GM23338 (cell line): ENCODE results near the gene ALOX12. TPM values are rescaled to one million over a fixed set of nuclear protein-coding genes. Genes with fewer than 3 reads are reported as not detected.
A peak's percentile ranks its signal among the peaks of the same experiment; 100 is the strongest.

ENCODE experiments used
- ATAC-seq: fragments of 200-7000 bp; cut with Tn5 transposase; 3 replicates; pipeline ENCODE4 v1.9.1; 2020
- DNase-seq: peaks from one replicate; pipeline ENCODE4 v3.0.0-alpha.2; 2015; ENCODE audit warnings: low spot score
- H2AFZ ChIP-seq: fragments of 200-600 bp; sonication (generic); 2 replicates; pipeline ENCODE4 v1.8.0; 2016; ENCODE audit warnings: antibody characterized with exemption, mild to moderate bottlenecking, moderate library complexity
- H3F3A ChIP-seq: fragments of 200-600 bp; sonication (generic); replicated peaks from 2 replicates; pipeline ENCODE4 v1.8.0; 2017; ENCODE audit warnings: antibody characterized with exemption, mixed run types, low read depth
- H3K27ac ChIP-seq: fragments of 200-600 bp; sonication (generic); 2 replicates; pipeline ENCODE4 v1.6.1; 2016; ENCODE audit warnings: low read depth
- H3K27me3 ChIP-seq: fragments of 200-600 bp; sonication (generic); 2 replicates; pipeline ENCODE4 v1.8.0; 2016; ENCODE audit warnings: mild to moderate bottlenecking, mixed run types, moderate library complexity; ENCODE audit not compliant: insufficient read depth
- H3K36me3 ChIP-seq: fragments of 200-600 bp; sonication (generic); 2 replicates; pipeline ENCODE4 v1.8.0; 2016; ENCODE audit warnings: mild to moderate bottlenecking; ENCODE audit not compliant: insufficient read depth
- H3K4me1 ChIP-seq: fragments of 200-600 bp; sonication (generic); 2 replicates; pipeline ENCODE4 v1.8.0; 2016; ENCODE audit warnings: mild to moderate bottlenecking, moderate library complexity; ENCODE audit not compliant: insufficient read depth
- H3K4me2 ChIP-seq: fragments of 200-600 bp; sonication (generic); 2 replicates; pipeline ENCODE4 v1.7.1; 2017; ENCODE audit warnings: mixed run types
- H3K4me3 ChIP-seq: fragments of 200-600 bp; sonication (generic); 2 replicates; pipeline ENCODE4 v1.6.1; 2016; ENCODE audit warnings: mixed run types
- H3K79me2 ChIP-seq: fragments of 200-600 bp; sonication (generic); replicated peaks from 2 replicates; pipeline ENCODE4 v1.8.0; 2017; ENCODE audit warnings: mild to moderate bottlenecking; ENCODE audit not compliant: insufficient read depth
- H3K9me2 ChIP-seq: fragments of 200-600 bp; sonication (generic); 2 replicates; pipeline ENCODE4 v1.8.0; 2017; ENCODE audit not compliant: insufficient read depth
- H4K20me1 ChIP-seq: fragments of 200-600 bp; sonication (generic); replicated peaks from 2 replicates; pipeline ENCODE4 v1.8.0; 2017; ENCODE audit warnings: mild to moderate bottlenecking; ENCODE audit not compliant: insufficient read depth
- H3K27ac Mint-ChIP-seq: 2 replicates; pipeline ENCODE4 v1.8.0; 2020; ENCODE audit warnings: inconsistent platforms, mild to moderate bottlenecking, moderate library complexity, mixed read lengths
- H3K27me3 Mint-ChIP-seq: 3 replicates; pipeline ENCODE4 v1.8.0; 2022; ENCODE audit warnings: low read depth, mild to moderate bottlenecking, moderate library complexity, mixed read lengths, inconsistent platforms; ENCODE audit not compliant: insufficient read depth, poor library complexity
- H3K36me3 Mint-ChIP-seq: 3 replicates; pipeline ENCODE4 v1.8.0; 2021; ENCODE audit warnings: low read depth, mild to moderate bottlenecking, inconsistent platforms, moderate library complexity, mixed read lengths
- H3K4me1 Mint-ChIP-seq: 3 replicates; pipeline ENCODE4 v1.8.0; 2020; ENCODE audit warnings: mild to moderate bottlenecking, inconsistent platforms, mixed read lengths
- H3K4me3 Mint-ChIP-seq: 3 replicates; pipeline ENCODE4 v1.8.0; 2021; ENCODE audit warnings: moderate library complexity, mild to moderate bottlenecking, inconsistent platforms, mixed read lengths
- H3K9me3 Mint-ChIP-seq: 3 replicates; pipeline ENCODE4 v1.8.0; 2020; ENCODE audit warnings: moderate library complexity, mild to moderate bottlenecking, inconsistent platforms, mixed read lengths
- CREB1 ChIP-seq: fragments of 250-450 bp; sonication (Bioruptor Pico); IDR thresholded peaks from 2 replicates; pipeline ENCODE4 v1.5.0; 2020; ENCODE audit warnings: low read depth, mild to moderate bottlenecking, moderate library complexity
- CTCF ChIP-seq, 2 experiments: fragments of 200-600 bp in 1 of 2; sonication (generic) in 1 of 2; conservative IDR thresholded peaks; 2 replicates each; pipeline versions ENCODE4 v1.5.1 to v1.6.1; 2016 to 2017; ENCODE audit warnings: antibody characterized with exemption in 2 of 2, low read depth in 2 of 2, mild to moderate bottlenecking in 2 of 2, moderate library complexity in 1 of 2
- ETS1 ChIP-seq: IDR thresholded peaks from 2 replicates; pipeline ENCODE4 v1.6.1; 2016; ENCODE audit warnings: antibody characterized with exemption
- EZH2 ChIP-seq: fragments of 200-600 bp; sonication (generic); IDR thresholded peaks from one replicate; pipeline ENCODE4 v1.8.0; 2017; ENCODE audit warnings: antibody characterized with exemption, mild to moderate bottlenecking, low read depth; ENCODE audit not compliant: unreplicated experiment
- EZH2phosphoT487 ChIP-seq: fragments of 200-600 bp; sonication (generic); IDR thresholded peaks from one replicate; pipeline ENCODE4 v1.8.1; 2018; ENCODE audit warnings: antibody characterized with exemption; ENCODE audit not compliant: unreplicated experiment
- JUNB ChIP-seq: IDR thresholded peaks from one replicate; pipeline ENCODE4 v1.6.1; 2016; ENCODE audit warnings: antibody characterized with exemption; ENCODE audit not compliant: unreplicated experiment
- NANOG ChIP-seq: IDR thresholded peaks from 2 replicates; pipeline ENCODE4 v1.6.1; 2016; ENCODE audit warnings: antibody characterized with exemption, borderline replicate concordance
- REST ChIP-seq: IDR thresholded peaks from one replicate; pipeline ENCODE4 v1.6.1; 2018; ENCODE audit warnings: antibody characterized with exemption; ENCODE audit not compliant: unreplicated experiment
- STAT1 ChIP-seq: IDR thresholded peaks from one replicate; pipeline ENCODE4 v1.6.1; 2016; ENCODE audit warnings: antibody characterized with exemption; ENCODE audit not compliant: unreplicated experiment
- ZNF114 ChIP-seq: fragments of 250-450 bp; sonication (Bioruptor Pico); IDR thresholded peaks from 2 replicates; pipeline ENCODE4 v1.5.0; 2020; ENCODE audit warnings: mild to moderate bottlenecking, moderate library complexity
- ZNF331 ChIP-seq: fragments of 250-450 bp; sonication (Bioruptor Pico); IDR thresholded peaks from 2 replicates; pipeline ENCODE4 v1.5.0; 2020; ENCODE audit warnings: low read depth, mild to moderate bottlenecking, moderate library complexity
- ZNF462 ChIP-seq: fragments of 250-450 bp; sonication (Bioruptor Pico); IDR thresholded peaks from 2 replicates; pipeline ENCODE4 v1.5.0; 2020; ENCODE audit warnings: mild to moderate bottlenecking, moderate library complexity
- polyA plus RNA-seq: library from polyadenylated mRNA; unstranded; fragments of >200 nt; fragmentation: Nextera tagmentation; extraction: Ambion mirVana; gene quantifications from 2 replicates; pipeline ENCODE4 v1.2.1, GENCODE V29; 2016
- total RNA-seq: library from RNA; depleted of rRNA; stranded (reverse); fragments of >200 nt; shearing (Covaris generic); gene quantifications from 2 replicates; pipeline ENCODE4 v1.2.3, GENCODE V29; 2014

ALOX12 gene
- total and polyA plus RNA-seq, 2 experiments from 2014 or later = 1.2 to 1.8 TPM

- TF ChIP-seq ZNF462 (CRISPR knock-in tag) (no peak), ZNF114 (CRISPR knock-in tag) (no peak)
Observed at GRCh38 chr17:7047566-7047965, 51.7 kb downstream of the ALOX12 start (continued).

GRCh38 chr17:7048968-7049367 lies 53.1 kb downstream of the ALOX12 start:
- Histone ChIP-seq H3K36me3 (no peaks in the 10 kb centered on the region), H4K20me1 (no peaks in the 10 kb centered on the region), H3K79me2 (no peaks in the 10 kb centered on the region), H3K9me2 (no peaks in the 10 kb centered on the region), H3K27me3 (peaks cover 37% of the 10 kb centered on the region), H3K4me1 (peaks cover 8% of the 10 kb centered on the region; the same call in 1 of the 2 replicates), H3K27ac (no peak overlapping the region), H2AFZ (no peak overlapping the region), H3F3A (0 out of 2 replicates have a peak, but pooled peaks cover 2% of the 10 kb centered on the region), H3K4me2 (no peak overlapping the region), H3K4me3 (no peak overlapping the region)
- DNase-seq = no peak
- H3K4me3 Mint-ChIP-seq = no peak overlapping the region
- peaks cover 26% of the 10 kb centered on the region for H3K27me3 Mint-ChIP-seq
- no peak for ATAC-seq
- H3K9me3 Mint-ChIP-seq = no peaks in the 10 kb centered on the region
- H3K27ac Mint-ChIP-seq = peak overlapping the region; percentile 3; the same call in 1 of the 2 replicates
- peaks cover 20% of the 10 kb centered on the region for H3K4me1 Mint-ChIP-seq
- H3K36me3 Mint-ChIP-seq = no peaks in the 10 kb centered on the region
- TF ChIP-seq NANOG (no peak), ZNF331 (CRISPR knock-in tag) (no peak), ETS1 (no peak), EZH2 (no peak), EZH2phosphoT487 (no peak), ZNF114 (CRISPR knock-in tag) (no peak), REST (no peak), JUNB (no peak), STAT1 (no peak), CTCF (conservative IDR thresholded peaks at IDR 0.05; ENCODE audit: low read depth in 2 of 2) (no peak), CREB1 (no peak)
